AG04450 (cell line): ENCODE measurements around the gene ZNF845. TPM values are rescaled to one million over a fixed set of nuclear protein-coding genes. Genes with fewer than 3 reads are reported as not detected.
A peak's percentile ranks its signal among the peaks of the same experiment; 100 is the strongest.

Source experiments
- CTCF ChIA-PET: fragments of 300-600, 350-600 bp; formaldehyde crosslinking; extraction: SDS; loops from one replicate; lab custom pipeline; 2022; ENCODE audit warnings: antibody characterized with exemption, inconsistent platforms; lab: Charles Lee
- POLR2A ChIA-PET: fragments of 350-600 bp; formaldehyde crosslinking; extraction: SDS; loops from one replicate; lab custom pipeline; 2021; ENCODE audit warnings: antibody characterized with exemption, inconsistent platforms; lab: Yijun Ruan, JAX
- DNase-seq: peaks from one replicate; pipeline ENCODE4 v3.0.0-alpha.2; 2011; ENCODE audit warnings: low read depth, low spot score
- H3K27ac ChIP-seq: one replicate; pipeline ENCODE4 v1.5.1; 2012; ENCODE audit warnings: low read depth, low read length, control low read depth
- H3K27me3 ChIP-seq: one replicate; pipeline ENCODE4 v1.6.0; 2012; ENCODE audit warnings: low read length; ENCODE audit not compliant: control insufficient read depth, insufficient read depth
- H3K4me3 ChIP-seq: 2 replicates; pipeline ENCODE4 v1.5.1; 2011; ENCODE audit warnings: mild to moderate bottlenecking, low read depth, low read length, control low read depth
- H3K9me3 ChIP-seq: 2 replicates; pipeline ENCODE4 v1.5.1; 2012; ENCODE audit warnings: low read length; ENCODE audit not compliant: control insufficient read depth, insufficient read depth
- polyA plus RNA-seq: library from polyadenylated mRNA; depleted of rRNA; stranded (reverse); fragments of >200 nt; gene quantifications from 2 replicates; pipeline ENCODE4 v1.2.3, GENCODE V29; 2011
- TF ChIP-seq, protein P1 (sequence below): IDR thresholded peaks from 2 replicates; pipeline ENCODE4 v1.5.1; 2011; ENCODE audit warnings: low read depth, low read length, control low read depth, inconsistent platforms

Gene ZNF845
- polyA plus RNA-seq, 1 experiment: 5.9 TPM

DNA sequence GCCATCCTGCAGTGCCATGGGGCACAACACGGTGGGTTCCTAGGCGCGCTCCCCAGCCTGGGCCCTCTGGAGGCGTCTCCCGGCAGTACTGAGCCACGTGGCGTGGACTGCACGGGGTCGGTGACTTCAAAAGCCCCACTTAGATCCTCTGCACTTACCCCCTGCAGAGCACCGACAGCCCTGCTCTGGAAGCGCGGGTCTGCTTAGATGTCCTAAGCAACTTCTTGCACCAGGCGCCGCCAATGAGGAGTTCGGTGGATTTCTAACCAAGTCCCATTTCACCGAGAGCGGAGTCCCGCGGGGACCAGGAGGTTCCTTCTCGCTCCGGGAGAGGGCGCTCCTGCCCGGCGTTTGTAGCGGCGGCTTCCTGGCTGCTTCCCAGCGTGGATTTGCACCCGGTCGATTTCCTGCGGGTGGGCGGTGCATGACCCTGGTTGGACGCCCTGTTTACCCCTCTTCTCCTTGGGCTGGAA lies 25.2 kb upstream of the ZNF845 start:
- H3K4me3 ChIP-seq: no peak overlapping the region
- no peak for DNase-seq
- ChIA-PET CTCF (no interaction called here), POLR2A (no interaction called here)
- TF ChIP-seq, protein P1, sequence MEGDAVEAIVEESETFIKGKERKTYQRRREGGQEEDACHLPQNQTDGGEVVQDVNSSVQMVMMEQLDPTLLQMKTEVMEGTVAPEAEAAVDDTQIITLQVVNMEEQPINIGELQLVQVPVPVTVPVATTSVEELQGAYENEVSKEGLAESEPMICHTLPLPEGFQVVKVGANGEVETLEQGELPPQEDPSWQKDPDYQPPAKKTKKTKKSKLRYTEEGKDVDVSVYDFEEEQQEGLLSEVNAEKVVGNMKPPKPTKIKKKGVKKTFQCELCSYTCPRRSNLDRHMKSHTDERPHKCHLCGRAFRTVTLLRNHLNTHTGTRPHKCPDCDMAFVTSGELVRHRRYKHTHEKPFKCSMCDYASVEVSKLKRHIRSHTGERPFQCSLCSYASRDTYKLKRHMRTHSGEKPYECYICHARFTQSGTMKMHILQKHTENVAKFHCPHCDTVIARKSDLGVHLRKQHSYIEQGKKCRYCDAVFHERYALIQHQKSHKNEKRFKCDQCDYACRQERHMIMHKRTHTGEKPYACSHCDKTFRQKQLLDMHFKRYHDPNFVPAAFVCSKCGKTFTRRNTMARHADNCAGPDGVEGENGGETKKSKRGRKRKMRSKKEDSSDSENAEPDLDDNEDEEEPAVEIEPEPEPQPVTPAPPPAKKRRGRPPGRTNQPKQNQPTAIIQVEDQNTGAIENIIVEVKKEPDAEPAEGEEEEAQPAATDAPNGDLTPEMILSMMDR: peak; percentile 17; the same call in 1 of the 2 replicates
- H3K27me3 ChIP-seq: no peaks in the 10 kb centered on the region
- H3K27ac ChIP-seq: no peak overlapping the region
- peaks cover 26% of the 10 kb centered on the region for H3K9me3 ChIP-seq

DNA sequence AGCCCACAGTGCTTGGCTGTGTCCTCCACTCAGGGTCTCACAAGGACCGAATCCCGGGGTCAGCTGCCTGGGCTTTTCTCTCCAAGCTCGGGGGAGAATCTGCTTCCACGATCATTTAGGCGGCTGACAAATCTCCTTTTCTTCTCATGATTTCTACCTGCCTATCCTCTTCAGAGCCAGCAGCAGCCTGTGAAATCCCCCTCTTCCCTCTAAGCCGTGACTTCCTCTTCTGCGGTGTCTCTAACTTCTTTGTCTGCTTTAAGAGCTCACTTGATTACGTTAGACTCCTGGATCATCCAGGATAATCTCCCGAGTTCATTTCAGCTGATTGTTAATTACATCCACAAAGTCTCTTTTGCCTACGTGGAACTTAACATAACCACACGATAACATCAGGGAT lies 22.5 kb upstream of the ZNF845 start:
- ChIA-PET POLR2A (no interaction called here), CTCF (interaction anchor here (0.6 kb wide), 1 partner anchor 24 kb away, joined by 7 read pairs; no protein-coding TSS in a partner anchor)
- DNase-seq: no peak
- H3K27me3 ChIP-seq: no peaks in the 10 kb centered on the region
- no peak overlapping the region for H3K27ac ChIP-seq
- TF ChIP-seq, protein P1: no peak
- peaks cover 23% of the 10 kb centered on the region for H3K9me3 ChIP-seq
- no peak overlapping the region for H3K4me3 ChIP-seq

DNA sequence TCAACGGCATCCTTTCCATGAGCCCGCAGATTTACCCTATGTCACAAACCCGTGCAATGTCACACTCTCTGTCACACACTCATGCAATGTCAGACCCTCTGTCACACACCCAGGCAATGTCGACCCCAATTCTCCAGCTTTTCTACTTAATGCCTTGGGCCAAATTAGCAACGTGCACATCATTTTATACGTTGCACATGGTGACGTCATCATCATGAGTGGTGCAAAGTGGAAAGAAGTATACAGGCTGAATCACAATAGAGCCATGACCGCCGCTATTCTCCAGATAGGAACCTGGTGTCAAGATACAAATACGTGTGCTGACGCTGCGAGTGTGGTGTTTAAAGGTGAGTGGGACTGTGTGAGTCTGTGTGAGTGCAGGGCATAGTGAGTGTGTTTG lies 21.7 kb upstream of the ZNF845 start:
- no peak for DNase-seq
- CTCF ChIA-PET: no interaction called here
- Histone ChIP-seq H3K4me3 (no peak overlapping the region), H3K27me3 (no peaks in the 10 kb centered on the region), H3K27ac (no peak overlapping the region), H3K9me3 (peaks cover 23% of the 10 kb centered on the region)
- TF ChIP-seq, protein P1: no peak
- POLR2A ChIA-PET: no interaction called here

DNA sequence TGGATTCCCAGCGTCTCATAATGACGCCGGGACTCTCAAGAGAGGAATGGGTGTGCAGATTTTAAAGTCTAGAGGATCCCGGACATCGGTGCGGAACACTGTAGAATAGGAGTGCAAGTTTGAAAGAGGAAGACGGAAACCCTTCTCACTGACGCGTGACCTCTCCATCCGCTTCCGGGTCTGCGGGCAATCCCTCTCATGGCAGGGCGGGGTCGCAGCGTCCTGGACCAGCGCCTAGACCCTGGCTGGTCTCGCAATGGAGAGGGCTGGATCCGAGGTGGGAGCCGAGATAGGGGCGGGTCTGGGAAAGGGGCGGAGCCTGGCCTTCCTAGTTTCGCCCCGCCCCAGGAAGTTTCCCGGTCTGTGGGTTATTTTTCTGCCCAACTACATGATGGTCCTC lies 4.6 kb upstream of the ZNF845 start:
- CTCF ChIA-PET: no interaction called here
- DNase-seq: no peak
- Histone ChIP-seq H3K27me3 (no peaks in the 10 kb centered on the region), H3K4me3 (no peak overlapping the region), H3K9me3 (peaks cover 22% of the 10 kb centered on the region), H3K27ac (no peak overlapping the region)
- TF ChIP-seq, protein P1: no peak
- POLR2A ChIA-PET: no interaction called here

DNA sequence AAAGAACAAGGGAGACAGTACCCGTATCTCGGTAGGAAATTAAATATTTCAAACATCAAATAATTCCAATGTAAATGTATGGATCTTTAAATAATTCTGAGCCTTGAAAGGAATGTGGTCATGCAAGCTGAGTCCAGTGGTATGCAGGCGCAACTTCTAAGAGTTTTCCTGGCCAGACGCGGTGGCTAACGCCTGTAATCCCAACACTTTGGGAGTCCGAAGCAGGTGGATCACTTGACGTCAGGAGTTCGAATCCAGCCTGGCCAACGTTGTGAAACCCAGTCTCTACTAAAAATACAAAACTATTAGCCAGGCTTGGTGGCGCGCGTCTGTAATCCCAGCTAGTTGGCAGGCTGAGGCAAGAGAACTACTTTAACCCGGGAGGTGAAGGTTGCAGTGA lies 1.1 kb upstream of the ZNF845 start:
- Histone ChIP-seq H3K27me3 (no peaks in the 10 kb centered on the region), H3K27ac (no peak overlapping the region), H3K9me3 (peaks cover 22% of the 10 kb centered on the region), H3K4me3 (no peak overlapping the region)
- ChIA-PET POLR2A (no interaction called here), CTCF (no interaction called here)
- TF ChIP-seq, protein P1: no peak
- DNase-seq: no peak
